HUES6 (cell line): Measurements from ENCODE around the gene SEC16A.

Experiments used
- H3K27ac ChIP-seq: 2 replicates; pipeline ENCODE4 v1.7.0; 2013; ENCODE audit warnings: low read depth, mild to moderate bottlenecking, low read length, inconsistent platforms
- H3K27me3 ChIP-seq: 2 replicates; pipeline ENCODE4 v1.6.1; 2013; ENCODE audit warnings: low read length; ENCODE audit not compliant: control insufficient read depth, insufficient read depth
- H3K36me3 ChIP-seq: 2 replicates; pipeline ENCODE4 v1.6.1; 2013; ENCODE audit warnings: low read length; ENCODE audit not compliant: control insufficient read depth, insufficient read depth
- H3K4me1 ChIP-seq: 2 replicates; pipeline ENCODE4 v1.6.1; 2013; ENCODE audit warnings: low read length; ENCODE audit not compliant: control insufficient read depth, insufficient read depth
- H3K4me3 ChIP-seq: 2 replicates; pipeline ENCODE4 v1.5.1; 2013; ENCODE audit warnings: low read depth, low read length
- H3K9ac ChIP-seq: one replicate; pipeline ENCODE4 v1.6.1; 2013; ENCODE audit warnings: mild to moderate bottlenecking, low read length
- H3K9me3 ChIP-seq: 2 replicates; pipeline ENCODE4 v1.6.1; 2013; ENCODE audit warnings: low read depth, low read length; ENCODE audit not compliant: control insufficient read depth, insufficient read depth

The SEC16A gene

GRCh38 chr9:136465500-136466154 is 17.2 kb downstream of the SEC16A start:
- Histone ChIP-seq H3K4me1 (no peaks in the 10 kb centered on the region), H3K4me3 (no peak overlapping the region), H3K27ac (no peak overlapping the region), H3K27me3 (no peaks in the 10 kb centered on the region), H3K9ac (no peak overlapping the region), H3K9me3 (no peaks in the 10 kb centered on the region), H3K36me3 (peaks cover 99% of the 10 kb centered on the region)

- Histone ChIP-seq H3K9me3 (no peaks in the 10 kb centered on the region), H3K27ac (no peak overlapping the region), H3K36me3 (peaks cover 96% of the 10 kb centered on the region), H3K9ac (no peak overlapping the region), H3K4me1 (no peaks in the 10 kb centered on the region), H3K27me3 (no peaks in the 10 kb centered on the region), H3K4me3 (no peak overlapping the region)
Measured at GRCh38 chr9:136464241-136464640, 18.6 kb downstream of the SEC16A start.

- Histone ChIP-seq H3K27me3 (no peaks in the 10 kb centered on the region), H3K4me3 (no peak overlapping the region), H3K36me3 (peaks cover 96% of the 10 kb centered on the region), H3K4me1 (no peaks in the 10 kb centered on the region), H3K9ac (no peak overlapping the region), H3K27ac (no peak overlapping the region), H3K9me3 (no peaks in the 10 kb centered on the region)
Measured at GRCh38 chr9:136463578-136463977, 19.3 kb downstream of the SEC16A start.

DNA sequence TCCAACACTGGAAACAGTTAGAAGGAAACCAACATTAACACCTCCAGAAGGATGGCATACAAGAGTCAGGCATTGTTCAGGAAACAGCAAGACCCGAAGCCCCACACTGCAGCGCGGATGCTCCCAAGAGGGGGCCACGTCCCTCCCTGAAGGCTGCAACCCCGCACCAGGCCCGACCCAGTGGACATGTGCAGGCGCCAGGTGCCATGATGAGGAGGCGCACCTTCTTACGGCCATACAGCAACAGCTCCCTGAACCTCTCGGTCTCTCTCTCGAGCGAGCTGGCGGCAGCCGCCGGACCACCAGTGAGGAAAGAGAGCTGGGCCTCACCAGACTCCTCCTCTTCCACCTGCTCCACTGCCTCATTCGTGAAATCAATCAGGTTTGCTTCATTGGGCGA is 20.2 kb downstream of the SEC16A start:
- H3K36me3 ChIP-seq: peaks cover 96% of the 10 kb centered on the region
- no peaks in the 10 kb centered on the region for H3K4me1 ChIP-seq

DNA sequence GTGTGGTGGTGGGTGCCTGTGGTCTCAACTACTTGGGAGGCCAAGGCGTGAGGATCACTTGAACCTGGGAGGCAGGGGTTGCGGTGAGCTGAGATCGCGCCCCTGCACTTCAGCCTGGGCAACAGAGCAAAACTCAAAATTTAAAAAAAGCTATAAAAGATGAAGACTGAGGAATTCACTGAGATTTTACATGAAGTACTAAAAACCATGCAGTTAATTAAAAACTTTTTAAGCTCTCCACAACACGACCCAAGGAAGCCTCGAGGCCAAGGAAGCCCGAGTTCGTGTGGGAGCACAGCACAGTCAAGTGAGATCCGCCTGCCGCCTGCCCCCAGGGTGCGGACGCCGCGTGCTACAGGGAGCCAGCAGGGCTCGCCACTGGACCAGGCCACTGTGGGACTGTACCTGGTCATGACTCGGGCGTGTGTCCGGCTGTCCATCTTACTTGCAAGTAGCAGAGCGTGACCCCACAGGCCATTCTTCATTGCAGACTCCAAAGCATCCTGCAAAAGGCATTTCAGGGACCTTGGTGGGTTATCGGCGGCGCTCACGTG is 22.0 kb downstream of the SEC16A start:
- Histone ChIP-seq H3K9ac (no peak overlapping the region), H3K4me1 (no peaks in the 10 kb centered on the region), H3K27ac (no peak overlapping the region), H3K27me3 (no peaks in the 10 kb centered on the region), H3K4me3 (no peak overlapping the region), H3K9me3 (no peaks in the 10 kb centered on the region), H3K36me3 (peaks cover 96% of the 10 kb centered on the region)

More for the DNA sequence above, 20.2 kb downstream of the SEC16A start:
- H3K9ac ChIP-seq: no peak overlapping the region
- no peak overlapping the region for H3K4me3 ChIP-seq
- H3K27me3 ChIP-seq: no peaks in the 10 kb centered on the region
- no peaks in the 10 kb centered on the region for H3K9me3 ChIP-seq
- no peak overlapping the region for H3K27ac ChIP-seq

DNA sequence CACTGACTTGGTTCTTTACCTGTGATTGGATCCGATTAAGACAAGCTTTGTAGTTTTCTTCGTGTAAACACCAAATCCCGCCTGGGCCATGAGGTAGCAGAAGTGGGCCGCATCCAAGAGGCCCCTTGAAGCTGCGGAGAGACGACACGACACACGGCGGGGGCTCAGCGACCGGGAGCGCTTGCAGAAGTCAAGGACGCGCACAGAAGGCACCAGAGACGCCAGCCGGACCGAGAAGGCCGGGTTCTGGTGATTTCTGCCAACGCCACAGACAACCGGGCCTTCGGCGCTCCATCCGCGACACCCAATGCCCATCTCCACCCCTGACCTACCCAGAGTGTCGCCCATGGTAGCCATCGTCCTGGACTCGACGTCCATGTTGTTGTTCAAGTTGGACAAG is 23.4 kb downstream of the SEC16A start:
- Histone ChIP-seq H3K27ac (no peak overlapping the region), H3K4me3 (no peak overlapping the region), H3K4me1 (no peaks in the 10 kb centered on the region), H3K9ac (no peak overlapping the region), H3K27me3 (no peaks in the 10 kb centered on the region), H3K9me3 (no peaks in the 10 kb centered on the region), H3K36me3 (peaks cover 96% of the 10 kb centered on the region)

DNA sequence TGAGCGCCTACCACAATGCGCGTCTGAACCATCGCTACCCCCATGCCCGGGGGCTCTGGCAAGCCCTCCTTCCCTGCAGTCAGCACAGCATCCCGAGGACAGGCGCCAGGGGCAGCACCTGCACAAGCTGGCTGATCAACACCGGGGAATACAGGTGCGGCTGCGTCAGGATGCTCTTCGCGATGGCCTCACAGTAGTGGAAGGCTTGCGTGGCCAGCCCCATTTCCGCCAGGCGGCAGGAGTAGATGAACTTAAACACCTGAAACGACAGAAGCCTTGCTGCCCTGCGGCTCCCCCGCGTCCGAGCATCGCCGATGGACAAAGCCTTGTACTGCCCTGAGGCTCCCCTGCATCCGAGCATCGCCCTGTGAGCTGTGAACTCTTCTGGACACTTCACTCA is 25.5 kb downstream of the SEC16A start:
- Histone ChIP-seq H3K27me3 (no peaks in the 10 kb centered on the region), H3K4me3 (no peak overlapping the region), H3K9me3 (no peaks in the 10 kb centered on the region), H3K27ac (no peak overlapping the region), H3K4me1 (no peaks in the 10 kb centered on the region), H3K36me3 (peaks cover 90% of the 10 kb centered on the region), H3K9ac (no peak overlapping the region)

DNA sequence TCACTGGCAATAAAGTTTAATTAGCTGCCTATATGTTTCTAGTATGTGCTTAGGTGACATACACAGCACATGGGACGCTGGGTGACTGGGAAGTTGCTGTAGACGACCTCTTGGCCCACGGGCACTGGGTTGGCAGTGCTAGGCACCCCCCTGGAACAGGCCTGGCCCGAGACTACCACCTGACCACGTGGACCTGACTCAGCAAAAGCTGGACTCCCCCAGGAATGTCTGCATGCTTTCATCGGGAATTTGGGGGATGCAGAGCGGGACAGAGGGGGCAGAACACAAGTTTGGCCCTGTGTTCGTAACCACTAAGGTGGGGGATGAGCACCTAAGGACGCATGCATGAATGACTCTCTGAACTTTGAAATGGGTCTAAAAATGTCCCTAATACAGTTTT is 26.6 kb downstream of the SEC16A start:
- Histone ChIP-seq H3K27ac (no peak overlapping the region), H3K4me1 (no peaks in the 10 kb centered on the region), H3K27me3 (no peaks in the 10 kb centered on the region), H3K9me3 (no peaks in the 10 kb centered on the region), H3K4me3 (no peak overlapping the region), H3K9ac (no peak overlapping the region), H3K36me3 (peaks cover 90% of the 10 kb centered on the region)

- H3K4me3 ChIP-seq: no peak overlapping the region
- H3K36me3 ChIP-seq: peaks cover 90% of the 10 kb centered on the region
- H3K9me3 ChIP-seq: no peaks in the 10 kb centered on the region
Measured at GRCh38 chr9:136455043-136456002, 27.5 kb downstream of the SEC16A start.

DNA sequence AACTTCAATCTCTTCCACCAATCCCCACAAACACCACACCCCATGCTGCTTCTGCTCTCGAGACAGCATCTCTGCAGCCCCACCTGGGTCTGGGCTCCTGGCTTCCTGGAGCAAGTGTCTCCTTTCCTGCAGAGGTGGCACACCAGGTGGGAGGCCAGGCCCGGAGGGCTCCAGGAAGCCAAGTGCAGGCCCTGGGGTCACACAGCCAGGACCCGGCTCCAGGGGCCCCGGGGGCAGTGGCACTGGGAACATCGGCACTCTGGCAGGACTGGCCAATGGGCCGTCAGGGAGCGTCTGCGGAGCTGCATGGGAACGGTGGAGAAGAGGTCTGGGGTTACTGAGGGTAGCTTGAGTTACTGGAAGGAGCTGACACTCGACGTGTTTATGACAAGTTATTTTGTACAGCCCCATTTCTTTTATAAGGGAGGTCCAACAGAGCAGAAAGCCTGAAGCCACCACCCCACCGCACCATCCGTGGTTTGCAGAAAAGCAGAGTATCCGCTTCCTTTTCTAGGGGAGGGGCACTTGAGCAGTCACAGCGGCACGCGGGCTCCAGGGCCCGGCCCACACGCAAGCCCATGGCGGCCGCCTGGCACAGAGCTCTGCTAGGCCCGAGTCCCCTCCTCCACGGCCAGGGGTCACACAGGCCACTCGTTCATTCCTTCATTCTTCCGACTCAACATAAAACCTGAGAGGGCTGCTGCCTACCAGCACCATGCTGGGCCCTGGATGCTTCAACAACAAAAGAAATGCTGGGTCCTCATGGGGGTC is 28.6 kb downstream of the SEC16A start:
- Histone ChIP-seq H3K27ac (no peak overlapping the region), H3K27me3 (no peaks in the 10 kb centered on the region), H3K4me3 (no peak overlapping the region), H3K9ac (no peak overlapping the region), H3K36me3 (peaks cover 91% of the 10 kb centered on the region), H3K4me1 (no peaks in the 10 kb centered on the region), H3K9me3 (no peaks in the 10 kb centered on the region)

More at GRCh38 chr9:136455043-136456002, 27.5 kb downstream of the SEC16A start:
- no peaks in the 10 kb centered on the region for H3K4me1 ChIP-seq
- H3K27ac ChIP-seq: no peak overlapping the region
- H3K27me3 ChIP-seq: no peaks in the 10 kb centered on the region
- no peak overlapping the region for H3K9ac ChIP-seq
